Measurements from ENCODE around the gene CDH26. TPM values are rescaled to one million over a fixed set of nuclear protein-coding genes. Genes with fewer than 3 reads are reported as not detected.

Gene CDH26
- polyA plus RNA-seq, 1 experiment = 0.18 TPM

DNA sequence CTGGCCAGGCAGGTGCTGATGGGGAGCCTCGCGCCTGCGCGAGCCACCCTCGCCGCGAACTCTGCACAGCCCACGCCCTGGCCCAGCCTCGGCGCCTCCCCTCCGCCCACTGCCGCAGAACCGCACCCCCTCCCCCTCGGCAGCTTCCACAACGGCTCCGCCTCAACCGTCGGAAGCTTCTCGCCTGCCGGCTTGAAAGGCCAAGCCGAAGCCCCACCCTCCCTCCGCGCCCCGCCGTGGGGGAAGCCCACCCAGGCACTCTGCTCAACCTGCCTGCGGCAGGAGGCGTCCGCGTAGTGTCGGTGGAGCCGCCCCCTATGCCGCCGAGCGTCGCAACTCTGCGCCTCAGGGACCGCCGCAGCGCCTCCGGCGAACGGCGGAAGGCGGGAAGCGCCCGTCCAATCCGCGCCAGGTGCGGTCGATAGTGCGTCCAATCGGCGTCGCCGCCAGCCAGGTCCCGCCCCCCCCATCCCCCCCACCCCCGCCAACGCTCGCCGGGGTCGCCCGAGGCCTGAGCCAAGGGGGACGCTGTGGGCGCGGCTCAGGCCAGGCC lies 24.9 kb upstream of the CDH26 start, which contains the start of gene SYCP2:
Gene SYCP2 (minus strand): TSS at position 342 of the 553 bp plus-strand sequence. CDS start 11,224 bp downstream, outside the sequence.
- POLR2A ChIA-PET = no interaction called here
- CTCF ChIA-PET = interaction anchor here (0.6 to 3.5 kb wide), 14 partner anchors 9 to 146 kb away, joined by 3 to 26 read pairs (median 4); no protein-coding TSS in a partner anchor
- no peaks in the 10 kb centered on the region for H3K27me3 ChIP-seq (ENCODE audit: control insufficient read depth, insufficient read depth, low read length)
- no peaks in the 10 kb centered on the region for H3K36me3 ChIP-seq (ENCODE audit: control insufficient read depth, insufficient read depth, low read length)
- no peak for DNase-seq (ENCODE audit: low read depth)
- no peak for TF ChIP-seq CTCF (IDR thresholded peaks at IDR 0.05; ENCODE audit: insufficient read depth, low read depth, low read length)
- H3K4me3 ChIP-seq (ENCODE audit: low read depth, low read length) = peak within 1 kb of the TSS; percentile 57

GRCh38 chr20:59933849-59934585 lies 24.2 kb upstream of the CDH26 start:
- TF ChIP-seq CTCF (IDR thresholded peaks at IDR 0.05; ENCODE audit: insufficient read depth, low read depth, low read length) = peak; percentile 78
- POLR2A ChIA-PET = no interaction called here

GRCh38 chr20:59935457-59936185 lies 22.6 kb upstream of the CDH26 start:
- H3K4me3 ChIP-seq (ENCODE audit: low read depth, low read length) = no peak overlapping the region
- TF ChIP-seq CTCF (IDR thresholded peaks at IDR 0.05; ENCODE audit: insufficient read depth, low read depth, low read length) = no peak
- DNase-seq (ENCODE audit: low read depth) = no peak
- CTCF ChIA-PET = interaction anchor here (1.0 to 3.5 kb wide), 5 partner anchors 9 to 134 kb away, joined by 3 to 26 read pairs (median 4); no protein-coding TSS in a partner anchor
- H3K36me3 ChIP-seq (ENCODE audit: control insufficient read depth, insufficient read depth, low read length) = no peaks in the 10 kb centered on the region
- no peaks in the 10 kb centered on the region for H3K27me3 ChIP-seq (ENCODE audit: control insufficient read depth, insufficient read depth, low read length)
- POLR2A ChIA-PET = no interaction called here

More at GRCh38 chr20:59933849-59934585, 24.2 kb upstream of the CDH26 start:
- no peaks in the 10 kb centered on the region for H3K36me3 ChIP-seq (ENCODE audit: control insufficient read depth, insufficient read depth, low read length)
- H3K4me3 ChIP-seq (ENCODE audit: low read depth, low read length) = peak overlapping the region; percentile 57
- DNase-seq (ENCODE audit: low read depth) = no peak
- CTCF ChIA-PET = interaction anchor here (0.6 to 3.5 kb wide), 20 partner anchors 10 to 146 kb away, joined by 3 to 26 read pairs (median 4); no protein-coding TSS in a partner anchor
- no peaks in the 10 kb centered on the region for H3K27me3 ChIP-seq (ENCODE audit: control insufficient read depth, insufficient read depth, low read length)

DNA sequence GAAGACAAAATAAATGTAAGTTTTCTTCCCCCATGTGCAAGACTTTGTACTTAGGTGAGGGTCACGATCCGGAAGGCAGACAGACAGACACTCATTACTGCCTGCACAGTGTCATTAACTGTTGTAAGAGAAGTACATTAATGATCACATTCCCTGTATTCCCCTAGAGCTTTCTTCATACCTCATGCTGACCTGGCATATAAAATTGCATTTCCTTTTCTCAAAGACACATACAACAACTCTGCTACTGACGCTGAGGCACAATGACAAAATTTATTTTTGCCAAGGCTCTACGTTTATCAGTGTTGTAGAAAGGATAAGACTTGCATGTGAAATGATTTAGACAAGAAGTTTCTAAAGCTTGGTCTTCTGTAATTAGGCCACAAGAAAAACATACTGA lies 21.8 kb upstream of the CDH26 start:
- DNase-seq (ENCODE audit: low read depth) = no peak
- Histone ChIP-seq H3K4me3 (ENCODE audit: low read depth, low read length) (no peak overlapping the region), H3K36me3 (ENCODE audit: control insufficient read depth, insufficient read depth, low read length) (no peaks in the 10 kb centered on the region), H3K27me3 (ENCODE audit: control insufficient read depth, insufficient read depth, low read length) (no peaks in the 10 kb centered on the region)
- ChIA-PET CTCF (interaction anchor here (0.6 to 3.5 kb wide), 3 partner anchors 12 to 1201 kb away, joined by 3 to 26 read pairs (median 3); no protein-coding TSS in a partner anchor), POLR2A (no interaction called here)
- TF ChIP-seq CTCF (IDR thresholded peaks at IDR 0.05; ENCODE audit: insufficient read depth, low read depth, low read length) = no peak

DNA sequence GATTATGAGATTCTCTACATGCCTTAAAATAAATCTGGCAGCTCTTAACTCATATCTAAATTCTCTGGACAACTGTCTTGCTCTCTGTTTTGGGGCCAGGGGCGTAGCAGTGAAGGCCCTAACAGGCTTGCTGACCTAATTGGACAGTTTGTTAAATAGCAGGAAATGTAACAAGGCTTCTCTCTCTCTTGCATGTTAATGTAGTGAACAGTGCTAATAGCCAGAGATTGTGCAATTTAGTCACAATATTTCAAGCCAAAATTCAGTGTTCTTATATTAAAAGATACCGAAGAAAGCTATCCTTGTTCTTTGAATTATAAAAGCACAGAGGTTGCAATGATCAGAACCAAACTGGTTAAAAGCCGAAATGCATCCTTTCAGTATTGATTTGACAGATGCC lies 21.1 kb upstream of the CDH26 start:
- ChIA-PET POLR2A (no interaction called here), CTCF (interaction anchor here (0.6 to 3.5 kb wide), 3 partner anchors 13 to 1201 kb away, joined by 3 to 26 read pairs (median 7); no protein-coding TSS in a partner anchor)
- H3K27me3 ChIP-seq (ENCODE audit: control insufficient read depth, insufficient read depth, low read length) = no peaks in the 10 kb centered on the region
- DNase-seq (ENCODE audit: low read depth) = no peak
- no peak overlapping the region for H3K4me3 ChIP-seq (ENCODE audit: low read depth, low read length)
- no peaks in the 10 kb centered on the region for H3K36me3 ChIP-seq (ENCODE audit: control insufficient read depth, insufficient read depth, low read length)
- TF ChIP-seq CTCF (IDR thresholded peaks at IDR 0.05; ENCODE audit: insufficient read depth, low read depth, low read length) = no peak
